ENCODE data around the gene RNF40. TPM values are rescaled to one million over a fixed set of nuclear protein-coding genes. Genes with fewer than 3 reads are reported as not detected.

RNF40 gene
- total RNA-seq, 1 experiment from 2014 or later = 85.0 TPM

DNA sequence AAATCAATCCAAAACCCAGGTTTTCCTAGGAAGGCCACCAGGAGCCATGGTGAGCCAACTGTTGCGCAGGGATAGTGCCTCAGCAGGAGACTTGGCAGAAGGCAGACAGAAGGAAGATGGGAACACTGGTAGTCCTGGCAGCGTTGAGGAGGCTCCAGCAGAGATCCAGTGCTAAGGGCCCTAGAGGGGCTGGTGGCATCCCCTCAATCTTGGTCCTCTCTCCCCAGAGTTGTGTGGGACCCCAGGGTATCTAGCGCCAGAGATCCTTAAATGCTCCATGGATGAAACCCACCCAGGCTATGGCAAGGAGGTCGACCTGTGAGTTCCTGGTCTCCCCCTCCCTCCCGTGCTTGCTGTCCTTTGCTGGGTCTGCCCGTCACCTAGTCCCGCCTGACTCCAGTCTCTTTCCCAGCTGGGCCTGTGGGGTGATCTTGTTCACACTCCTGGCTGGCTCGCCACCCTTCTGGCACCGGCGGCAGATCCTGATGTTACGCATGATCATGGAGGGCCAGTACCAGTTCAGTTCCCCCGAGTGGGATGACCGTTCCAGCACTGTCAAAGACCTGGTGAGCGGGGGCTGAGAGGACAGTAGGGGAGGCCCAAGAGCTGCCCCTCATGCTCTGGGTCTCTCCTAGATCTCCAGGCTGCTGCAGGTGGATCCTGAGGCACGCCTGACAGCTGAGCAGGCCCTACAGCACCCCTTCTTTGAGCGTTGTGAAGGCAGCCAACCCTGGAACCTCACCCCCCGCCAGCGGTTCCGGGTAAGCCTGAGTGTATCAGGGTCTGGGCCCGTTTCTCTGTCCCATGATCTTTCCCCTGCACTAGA lies 6.0 kb upstream of the RNF40 start:
- Mint-ChIP-seq H3K27ac (ENCODE audit: low read depth, unreplicated experiment) (no peak overlapping the region), H3K27me3 (ENCODE audit: insufficient read depth, unreplicated experiment) (no peaks in the 10 kb centered on the region), H3K4me3 (ENCODE audit: unreplicated experiment) (no peak overlapping the region), H3K4me1 (ENCODE audit: insufficient read depth, unreplicated experiment) (peaks cover 10% of the 10 kb centered on the region), H3K36me3 (ENCODE audit: insufficient read depth, unreplicated experiment) (peaks cover 45% of the 10 kb centered on the region), H3K9me3 (ENCODE audit: unreplicated experiment) (no peaks in the 10 kb centered on the region)
- DNase-seq (ENCODE audit: unreplicated experiment) = no peak
- intact Hi-C loops (cut with micrococcal nuclease) = no loop called here
- TF ChIP-seq CTCF (IDR thresholded peaks at IDR 0.05; ENCODE audit: unreplicated experiment) = no peak
- ChIA-PET POLR2A (interaction anchor here (0.7 kb wide), 1 partner anchor 16 kb away, joined by 3 read pairs; a partner anchor contains a TSS), CTCF (interaction anchor here (0.6 kb wide), 1 partner anchor 743 kb away, joined by 3 read pairs; no protein-coding TSS in a partner anchor)
- no TSS peak for BruUV-seq (replicated peaks)

GRCh38 chr16:30756781-30757100 lies 5.4 kb upstream of the RNF40 start:
- POLR2A ChIA-PET = interaction anchor here (0.7 to 5.0 kb wide), 2 partner anchors 8 to 17 kb away, joined by 3 to 55 read pairs; partner anchors contain the start of gene PHKG2
- H3K4me3 Mint-ChIP-seq (ENCODE audit: unreplicated experiment) = no peak overlapping the region
- peaks cover 39% of the 10 kb centered on the region for H3K36me3 Mint-ChIP-seq (ENCODE audit: insufficient read depth, unreplicated experiment)
- no peak for DNase-seq (ENCODE audit: unreplicated experiment)
- no peak for TF ChIP-seq CTCF (IDR thresholded peaks at IDR 0.05; ENCODE audit: unreplicated experiment)
- H3K27ac Mint-ChIP-seq (ENCODE audit: low read depth, unreplicated experiment) = no peak overlapping the region
- intact Hi-C loops (cut with micrococcal nuclease) = no loop called here
- BruUV-seq (replicated peaks) = no TSS peak
- no peaks in the 10 kb centered on the region for H3K27me3 Mint-ChIP-seq (ENCODE audit: insufficient read depth, unreplicated experiment)
- CTCF ChIA-PET = no interaction called here
- no peaks in the 10 kb centered on the region for H3K9me3 Mint-ChIP-seq (ENCODE audit: unreplicated experiment)
- peaks cover 12% of the 10 kb centered on the region for H3K4me1 Mint-ChIP-seq (ENCODE audit: insufficient read depth, unreplicated experiment)

GRCh38 chr16:30757316-30757715 lies 4.8 kb upstream of the RNF40 start:
- Mint-ChIP-seq H3K9me3 (ENCODE audit: unreplicated experiment) (no peaks in the 10 kb centered on the region), H3K27ac (ENCODE audit: low read depth, unreplicated experiment) (no peak overlapping the region)

More at GRCh38 chr16:30757316-30757715, 4.8 kb upstream of the RNF40 start:
- peaks cover 12% of the 10 kb centered on the region for H3K4me1 Mint-ChIP-seq (ENCODE audit: insufficient read depth, unreplicated experiment)
- TF ChIP-seq CTCF (IDR thresholded peaks at IDR 0.05; ENCODE audit: unreplicated experiment) = no peak
- no TSS peak for BruUV-seq (replicated peaks)
- peaks cover 34% of the 10 kb centered on the region for H3K36me3 Mint-ChIP-seq (ENCODE audit: insufficient read depth, unreplicated experiment)
- intact Hi-C loops (cut with micrococcal nuclease) = no loop called here
- no peaks in the 10 kb centered on the region for H3K27me3 Mint-ChIP-seq (ENCODE audit: insufficient read depth, unreplicated experiment)
- CTCF ChIA-PET = no interaction called here
- POLR2A ChIA-PET = interaction anchor here (5.0 kb wide), 1 partner anchor 9 kb away, joined by 55 read pairs; the partner anchor contains the start of gene PHKG2
- no peak for DNase-seq (ENCODE audit: unreplicated experiment)
- H3K4me3 Mint-ChIP-seq (ENCODE audit: unreplicated experiment) = no peak overlapping the region

Data from MCF 10A (cell line).